Choroid plexus epithelial cell (primary cell): ENCODE data around the gene POLR2L.

Experiments
- DNase-seq: peaks from one replicate; pipeline ENCODE4 v3.0.0-alpha.2; 2010; ENCODE audit warnings: low read depth
- H3K4me3 ChIP-seq: 2 replicates; pipeline ENCODE4 v1.5.1; 2011; ENCODE audit warnings: low read depth, mild to moderate bottlenecking, control low read depth, low read length, moderate library complexity
- TF ChIP-seq, protein P1 (sequence below): conservative IDR thresholded peaks from 2 replicates; pipeline ENCODE4 v1.5.1; 2011; ENCODE audit warnings: low read depth, mild to moderate bottlenecking, control low read depth, inconsistent platforms, low read length, moderate library complexity

POLR2L gene

DNA sequence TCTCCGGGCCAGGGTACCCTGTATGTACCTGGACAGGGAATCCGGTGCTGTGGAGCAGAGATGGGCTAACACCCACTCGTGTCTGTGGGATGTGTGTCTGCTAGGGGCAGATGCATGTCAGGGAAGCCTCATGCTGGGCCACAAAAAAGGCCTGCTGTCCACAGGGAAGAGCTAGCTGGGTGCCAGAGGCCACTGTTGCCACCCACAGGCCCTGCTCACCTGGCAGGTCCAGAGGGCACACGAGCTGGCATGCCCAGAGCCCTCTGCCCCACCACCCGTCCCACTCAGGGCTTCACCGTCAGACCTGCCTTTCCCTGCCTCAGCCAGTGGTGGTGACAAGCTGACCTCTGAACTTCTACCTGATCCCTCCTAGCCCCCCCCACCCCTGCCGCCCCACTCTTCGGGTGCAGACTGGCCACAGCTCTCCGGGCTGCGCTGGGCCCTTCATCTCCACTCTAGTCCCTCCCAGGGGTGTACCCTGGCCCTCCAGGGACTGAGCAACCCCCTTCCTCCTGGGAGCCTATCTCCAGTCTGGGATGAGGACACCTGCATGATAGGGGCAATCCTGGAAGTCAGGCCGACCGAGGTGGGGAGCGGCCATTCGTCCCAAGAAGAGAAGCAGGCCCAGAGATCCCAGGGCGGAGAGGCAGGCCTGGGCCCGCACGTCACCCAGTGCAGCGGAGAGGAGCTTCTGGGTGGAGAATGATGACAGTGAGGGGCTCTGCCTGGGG is 45.6 kb downstream of the POLR2L start:
- TF ChIP-seq, protein P1, sequence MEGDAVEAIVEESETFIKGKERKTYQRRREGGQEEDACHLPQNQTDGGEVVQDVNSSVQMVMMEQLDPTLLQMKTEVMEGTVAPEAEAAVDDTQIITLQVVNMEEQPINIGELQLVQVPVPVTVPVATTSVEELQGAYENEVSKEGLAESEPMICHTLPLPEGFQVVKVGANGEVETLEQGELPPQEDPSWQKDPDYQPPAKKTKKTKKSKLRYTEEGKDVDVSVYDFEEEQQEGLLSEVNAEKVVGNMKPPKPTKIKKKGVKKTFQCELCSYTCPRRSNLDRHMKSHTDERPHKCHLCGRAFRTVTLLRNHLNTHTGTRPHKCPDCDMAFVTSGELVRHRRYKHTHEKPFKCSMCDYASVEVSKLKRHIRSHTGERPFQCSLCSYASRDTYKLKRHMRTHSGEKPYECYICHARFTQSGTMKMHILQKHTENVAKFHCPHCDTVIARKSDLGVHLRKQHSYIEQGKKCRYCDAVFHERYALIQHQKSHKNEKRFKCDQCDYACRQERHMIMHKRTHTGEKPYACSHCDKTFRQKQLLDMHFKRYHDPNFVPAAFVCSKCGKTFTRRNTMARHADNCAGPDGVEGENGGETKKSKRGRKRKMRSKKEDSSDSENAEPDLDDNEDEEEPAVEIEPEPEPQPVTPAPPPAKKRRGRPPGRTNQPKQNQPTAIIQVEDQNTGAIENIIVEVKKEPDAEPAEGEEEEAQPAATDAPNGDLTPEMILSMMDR, result no peak
- DNase-seq, result no peak
- H3K4me3 ChIP-seq, result peak overlapping the region; percentile 79

DNA sequence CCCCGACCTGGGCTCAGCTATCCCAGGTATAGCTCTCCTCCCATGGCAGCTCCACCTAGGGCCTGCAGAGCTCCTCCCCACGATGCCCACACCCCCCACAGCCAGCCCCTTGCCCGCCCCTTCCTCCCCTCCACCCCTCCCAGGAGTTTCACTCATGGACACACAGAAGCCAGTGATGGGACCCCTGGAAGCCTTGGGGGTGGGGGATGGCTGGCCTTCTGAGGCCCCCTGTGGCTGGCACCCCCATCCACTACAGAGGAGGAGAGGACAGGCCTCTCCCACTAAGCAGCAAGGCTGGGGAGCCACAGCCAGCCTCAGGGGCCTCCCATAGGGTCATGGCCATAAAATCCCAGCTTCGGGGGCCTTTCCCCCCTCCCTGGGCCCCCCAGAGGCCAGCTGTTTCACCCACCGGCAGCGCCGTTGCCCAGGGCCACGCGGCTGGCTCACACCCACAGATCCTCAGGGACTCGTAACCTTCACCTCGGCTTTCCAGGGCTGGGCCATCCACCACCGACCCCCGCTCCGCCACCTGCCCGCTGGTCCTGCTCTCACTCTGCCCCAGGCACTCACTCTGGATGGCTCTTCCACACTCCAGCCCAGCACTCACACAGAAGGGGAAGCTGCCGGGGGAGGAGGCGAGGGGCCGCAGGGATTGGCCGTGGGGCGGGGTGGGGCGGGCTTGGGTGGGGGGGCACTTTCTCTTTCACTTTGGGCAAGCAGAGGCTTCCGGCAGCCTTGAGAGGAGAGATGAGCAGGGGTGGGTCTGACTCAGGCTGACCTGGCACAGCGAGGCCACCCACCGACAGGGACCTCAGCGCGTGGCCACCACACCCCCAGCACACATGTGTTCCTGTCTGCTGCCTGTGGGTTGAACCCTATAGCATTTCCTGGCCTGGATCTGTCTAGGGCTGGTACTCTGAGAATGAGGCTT is 46.4 kb downstream of the POLR2L start:
- H3K4me3 ChIP-seq, result peak overlapping the region; percentile 79
- TF ChIP-seq, protein P1, result no peak
- DNase-seq, result peak; percentile 87

DNA sequence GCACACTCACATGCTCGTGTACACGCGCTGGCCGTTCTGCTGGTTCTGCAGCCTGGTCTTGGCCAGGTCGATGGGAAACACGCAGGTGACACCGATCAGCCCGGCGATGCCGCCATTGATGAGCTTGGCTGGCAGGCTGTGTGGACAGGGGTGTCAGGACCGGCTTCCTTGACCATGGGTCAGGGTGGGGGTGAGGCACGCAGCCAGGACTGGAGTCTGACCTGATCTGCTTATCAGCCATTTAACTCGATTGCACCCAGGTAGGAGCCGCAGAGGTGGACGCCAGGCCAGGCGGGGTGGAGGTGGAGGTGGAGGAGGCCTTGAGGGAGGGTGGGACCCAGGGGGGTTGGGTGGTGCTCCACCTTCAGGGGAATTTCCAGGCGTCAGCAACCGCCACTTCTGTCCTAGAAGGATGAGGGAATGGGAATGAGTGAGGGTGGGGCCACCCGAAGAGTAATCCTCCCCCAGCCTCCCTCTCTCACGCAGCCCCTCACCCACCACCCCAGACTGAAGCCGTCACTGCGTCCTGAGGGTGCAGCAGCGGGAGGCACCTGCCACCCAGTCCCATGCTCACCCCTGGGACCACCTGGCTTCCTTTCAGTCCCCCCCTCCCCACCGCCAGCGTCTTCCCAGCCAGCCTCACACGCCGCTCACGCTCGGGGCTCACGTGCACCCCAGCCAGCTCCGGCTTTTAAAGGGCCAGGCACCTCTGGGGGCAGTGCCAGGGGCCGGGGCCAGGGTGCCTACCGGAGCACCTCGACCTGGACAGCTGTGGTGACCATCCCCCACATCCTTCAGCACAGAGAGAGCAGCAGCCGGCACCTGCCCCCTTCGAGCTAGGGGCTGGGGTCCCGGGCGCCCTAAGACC is 47.3 kb downstream of the POLR2L start:
- DNase-seq, result no peak
- TF ChIP-seq, protein P1, result no peak
- H3K4me3 ChIP-seq, result peak overlapping the region; percentile 79

DNA sequence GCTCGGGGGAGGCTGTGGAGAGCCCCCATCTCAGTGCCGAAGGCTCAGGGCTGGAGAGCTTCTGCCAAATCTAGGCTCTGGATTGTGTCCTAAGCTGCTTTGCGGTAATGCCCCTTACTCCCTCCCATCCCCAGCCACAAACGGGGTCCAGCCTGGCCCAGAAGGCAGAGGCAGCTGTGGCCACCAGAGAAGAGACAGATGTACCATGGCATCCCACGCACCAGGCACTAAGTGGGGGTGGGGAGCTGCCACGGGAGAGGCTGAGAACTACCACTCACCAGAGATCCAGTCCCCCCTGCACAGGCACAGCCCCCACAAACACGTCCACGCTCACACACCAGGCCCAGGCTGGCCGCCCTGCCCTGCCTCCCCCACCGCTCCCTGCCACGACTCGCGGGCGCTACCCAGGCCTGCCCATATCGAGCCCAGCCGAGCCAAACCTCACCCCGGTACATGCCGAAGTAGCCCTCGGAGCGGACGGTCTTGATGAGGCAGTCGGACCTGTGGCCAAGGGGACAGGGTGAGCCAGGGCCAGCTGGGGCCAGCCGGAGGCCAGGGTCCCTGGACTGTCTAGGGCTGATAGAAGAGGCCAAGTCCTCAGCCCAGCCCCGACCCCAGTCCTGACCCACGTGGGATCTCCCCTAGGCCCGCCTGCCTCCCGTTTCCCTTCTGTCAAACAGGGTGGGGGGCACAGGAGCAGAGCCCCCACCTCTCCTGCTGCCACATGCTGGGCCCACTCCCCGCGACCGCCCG is 48.1 kb downstream of the POLR2L start:
- TF ChIP-seq, protein P1, result no peak
- no peak for DNase-seq
- no peak overlapping the region for H3K4me3 ChIP-seq

DNA sequence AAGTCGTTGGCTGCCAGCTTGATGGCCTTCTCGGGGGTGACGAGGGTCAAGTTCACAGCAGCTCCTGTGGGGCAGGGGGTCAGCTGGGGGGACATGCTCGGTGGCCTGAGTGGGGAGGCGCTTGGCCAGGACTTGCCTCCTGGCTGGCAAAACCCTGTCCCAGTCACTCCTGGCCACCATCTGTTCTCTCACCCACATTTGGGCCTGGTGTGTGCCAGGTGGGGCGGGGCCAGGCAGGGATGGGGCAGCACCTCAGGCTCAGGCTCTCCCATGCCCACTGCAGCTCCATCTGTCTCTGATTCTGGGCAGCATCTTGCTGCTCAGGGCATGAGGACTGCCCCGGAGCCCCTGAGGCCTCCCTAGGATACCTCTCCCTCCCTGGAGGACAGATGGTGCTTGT is 48.8 kb downstream of the POLR2L start:
- no peak overlapping the region for H3K4me3 ChIP-seq
- TF ChIP-seq, protein P1, result no peak
- DNase-seq, result no peak

DNA sequence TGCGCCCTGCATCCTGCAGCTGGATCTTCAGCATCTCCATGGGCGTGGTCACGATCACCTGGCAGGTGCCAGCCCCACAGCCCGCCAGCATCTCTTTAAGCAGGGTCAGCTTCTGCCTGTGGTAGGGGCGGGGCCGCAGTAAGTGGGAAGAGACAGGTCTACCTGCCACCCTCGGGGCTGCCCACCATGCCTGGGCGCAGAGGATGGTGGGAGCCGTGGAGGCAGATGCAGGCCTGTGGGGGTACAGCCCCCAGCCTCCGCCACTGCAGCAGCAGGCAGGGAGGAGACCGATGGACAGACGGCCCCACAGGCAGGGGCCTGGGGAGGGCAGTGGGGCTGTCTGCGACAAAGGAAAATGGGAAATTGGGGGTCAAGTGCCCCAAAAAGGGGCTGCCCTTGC is 49.5 kb downstream of the POLR2L start:
- TF ChIP-seq, protein P1, result no peak
- no peak for DNase-seq
- no peak overlapping the region for H3K4me3 ChIP-seq
